AG20443 (cell line): Measurements from ENCODE around the gene ADM2.

Source experiments
- DNase-seq: peaks from one replicate; pipeline ENCODE4 v3.0.0; 2012; ENCODE audit warnings: low spot score, mixed read lengths

The ADM2 gene

DNA sequence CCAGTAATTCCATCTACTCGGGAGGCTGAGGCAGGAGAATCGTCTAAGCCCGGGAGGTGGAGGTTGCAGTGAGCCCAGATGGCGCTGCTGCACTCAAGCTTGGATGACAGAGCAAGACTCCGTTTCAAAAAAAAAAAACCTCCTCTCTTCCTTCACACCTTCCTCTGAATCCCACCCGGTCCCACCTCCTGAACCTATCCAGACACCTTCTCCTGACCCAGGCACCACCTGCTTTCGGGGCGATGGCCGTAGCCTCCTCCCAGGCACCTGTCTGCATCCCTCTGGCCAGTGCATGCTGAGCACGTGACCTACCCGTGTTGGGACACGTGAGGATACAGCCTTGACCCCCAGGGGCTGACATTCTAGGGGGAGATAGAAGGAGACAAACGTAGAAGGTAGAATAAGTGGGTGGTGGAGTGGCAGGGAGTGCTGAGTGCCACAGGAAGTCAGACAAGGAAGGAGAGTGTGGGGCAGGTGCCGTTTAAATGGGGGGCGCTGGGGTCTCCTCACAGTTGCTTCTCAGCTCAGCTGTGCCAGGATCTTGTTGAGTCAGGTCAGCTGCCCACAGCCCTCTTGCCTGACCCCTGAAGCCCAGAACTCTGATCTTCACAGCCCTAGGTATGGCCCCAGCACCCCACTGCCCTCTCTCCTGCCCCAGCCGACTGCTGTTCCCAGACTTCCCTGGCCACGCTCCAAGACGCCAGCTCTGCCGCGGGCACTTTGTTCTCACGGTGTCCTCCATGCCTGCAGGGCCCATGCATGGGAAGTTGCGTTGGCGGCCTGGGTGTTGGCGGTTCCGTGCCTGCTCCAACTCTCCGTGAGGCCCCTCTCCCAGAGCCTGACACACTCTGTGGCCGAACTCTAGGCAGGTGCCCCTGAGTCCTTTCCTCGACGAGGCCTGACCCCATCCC is 4.1 kb downstream of the ADM2 start:
- DNase-seq, result no peak

DNA sequence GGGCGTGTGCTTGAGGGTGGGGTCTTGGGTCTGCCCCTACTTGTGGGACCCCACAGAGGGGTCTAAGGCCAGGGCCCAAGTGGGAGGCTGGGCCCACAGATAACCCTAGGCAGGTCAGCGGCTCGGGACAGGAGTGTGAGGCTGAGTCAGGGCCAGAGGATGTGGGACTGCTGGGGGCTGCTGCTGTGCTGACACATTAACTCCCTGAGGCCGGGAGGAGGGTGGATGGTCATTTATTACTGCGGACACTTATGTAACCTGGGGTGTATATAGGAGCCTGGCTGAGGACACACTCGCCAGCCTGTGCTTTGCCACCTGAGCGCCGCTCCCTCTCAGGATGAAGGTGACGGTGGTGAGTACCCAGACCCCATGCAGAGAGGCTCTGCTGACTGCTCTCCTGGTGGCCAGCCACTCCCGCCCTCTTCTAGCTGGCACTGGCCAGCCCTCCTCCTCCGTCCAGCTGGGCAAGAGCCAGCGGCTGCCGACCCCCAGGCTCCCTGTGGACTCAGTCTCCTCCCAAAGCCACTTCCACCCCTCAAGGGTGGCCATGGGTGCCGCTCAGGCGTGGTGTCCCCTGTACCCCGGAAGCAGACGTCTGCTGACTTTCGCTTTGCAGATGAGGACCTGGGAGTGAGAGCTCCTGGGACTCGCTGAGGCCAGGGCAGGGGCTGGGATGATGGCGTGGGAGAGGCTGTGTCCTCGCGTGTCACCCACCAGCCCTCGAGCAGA is 5.4 kb downstream of the ADM2 start, which contains the start of gene MIOX:
Gene MIOX (plus strand): TSS at position 299 of the 729 bp plus-strand sequence. CDS start 39 bp downstream, at position 338.
- DNase-seq, result no peak

DNA sequence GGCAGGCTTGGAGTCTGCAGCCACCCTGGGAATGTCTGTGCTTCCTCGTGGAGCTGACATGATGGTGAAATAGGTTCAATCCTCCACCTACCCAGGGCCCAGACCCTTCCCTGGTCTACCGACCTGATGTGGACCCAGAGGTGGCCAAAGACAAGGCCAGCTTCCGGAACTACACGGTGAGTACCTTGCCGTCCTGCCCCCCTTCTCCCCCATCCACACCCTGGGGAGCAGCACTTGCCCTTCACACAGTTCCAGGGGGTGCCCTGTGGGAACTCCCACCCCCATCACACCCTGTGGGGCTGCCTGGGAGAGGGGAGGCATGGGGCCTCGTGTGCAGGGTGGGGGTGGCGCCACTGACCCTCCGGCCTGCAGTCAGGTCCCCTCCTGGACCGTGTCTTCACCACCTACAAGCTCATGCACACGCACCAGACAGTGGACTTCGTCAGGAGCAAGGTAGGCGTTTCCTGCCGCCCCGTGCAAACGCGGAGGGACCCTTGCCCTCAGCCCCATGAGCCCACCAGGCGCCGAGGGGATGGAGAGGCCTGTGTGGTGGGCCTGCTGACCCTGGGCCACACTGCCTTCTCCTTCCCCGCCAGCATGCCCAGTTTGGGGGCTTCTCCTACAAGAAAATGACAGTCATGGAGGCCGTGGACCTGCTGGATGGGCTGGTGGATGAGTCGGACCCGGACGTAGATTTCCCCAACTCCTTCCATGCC is 6.1 kb downstream of the ADM2 start:
- DNase-seq, result no peak

DNA sequence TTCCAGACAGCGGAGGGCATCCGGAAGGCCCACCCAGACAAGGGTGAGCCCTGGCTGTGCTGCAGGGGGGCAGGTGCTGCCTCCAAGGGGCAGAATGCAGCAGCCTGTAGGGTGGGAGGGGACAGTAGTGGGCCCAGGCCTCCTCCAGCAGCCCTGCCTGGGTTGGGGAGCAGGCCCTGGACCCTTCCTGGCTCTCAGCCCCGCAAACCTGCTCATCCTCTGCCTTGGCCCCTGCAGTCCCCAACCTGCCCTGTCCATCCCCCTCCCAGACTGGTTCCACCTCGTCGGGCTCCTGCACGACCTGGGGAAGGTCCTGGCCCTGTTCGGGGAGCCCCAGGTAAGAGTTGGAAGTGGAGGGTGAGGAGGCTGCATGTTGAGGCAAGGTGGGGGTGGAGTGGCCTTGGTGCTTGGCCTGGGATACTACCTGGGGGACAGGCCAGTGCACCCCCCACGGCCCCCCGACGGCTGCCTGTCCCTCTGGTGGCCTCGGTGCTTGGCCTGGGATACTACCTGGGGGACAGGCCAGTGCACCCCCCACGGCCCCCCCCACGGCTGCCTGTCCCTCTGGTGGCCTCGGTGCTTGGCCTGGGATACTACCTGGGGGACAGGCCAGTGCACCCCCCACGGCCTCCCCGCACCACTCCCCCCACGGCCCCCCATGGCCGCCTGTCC is 6.8 kb downstream of the ADM2 start:
- no peak for DNase-seq

DNA sequence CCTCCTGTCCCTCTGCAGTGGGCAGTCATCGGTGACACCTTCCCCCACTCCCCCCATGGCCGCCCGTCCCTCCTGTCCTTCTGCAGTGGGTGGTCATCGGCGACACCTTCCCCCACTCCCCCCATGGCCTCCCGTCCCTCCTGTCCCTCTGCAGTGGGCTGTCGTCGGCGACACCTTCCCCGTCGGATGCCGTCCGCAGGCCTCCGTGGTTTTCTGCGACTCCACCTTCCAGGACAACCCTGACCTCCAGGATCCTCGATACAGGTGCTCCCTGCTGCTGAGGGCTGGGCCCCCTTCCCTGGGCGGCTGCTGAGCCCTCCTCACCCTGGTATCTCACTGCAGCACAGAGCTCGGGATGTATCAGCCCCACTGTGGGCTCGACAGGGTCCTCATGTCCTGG is 7.5 kb downstream of the ADM2 start:
- DNase-seq, result no peak

DNA sequence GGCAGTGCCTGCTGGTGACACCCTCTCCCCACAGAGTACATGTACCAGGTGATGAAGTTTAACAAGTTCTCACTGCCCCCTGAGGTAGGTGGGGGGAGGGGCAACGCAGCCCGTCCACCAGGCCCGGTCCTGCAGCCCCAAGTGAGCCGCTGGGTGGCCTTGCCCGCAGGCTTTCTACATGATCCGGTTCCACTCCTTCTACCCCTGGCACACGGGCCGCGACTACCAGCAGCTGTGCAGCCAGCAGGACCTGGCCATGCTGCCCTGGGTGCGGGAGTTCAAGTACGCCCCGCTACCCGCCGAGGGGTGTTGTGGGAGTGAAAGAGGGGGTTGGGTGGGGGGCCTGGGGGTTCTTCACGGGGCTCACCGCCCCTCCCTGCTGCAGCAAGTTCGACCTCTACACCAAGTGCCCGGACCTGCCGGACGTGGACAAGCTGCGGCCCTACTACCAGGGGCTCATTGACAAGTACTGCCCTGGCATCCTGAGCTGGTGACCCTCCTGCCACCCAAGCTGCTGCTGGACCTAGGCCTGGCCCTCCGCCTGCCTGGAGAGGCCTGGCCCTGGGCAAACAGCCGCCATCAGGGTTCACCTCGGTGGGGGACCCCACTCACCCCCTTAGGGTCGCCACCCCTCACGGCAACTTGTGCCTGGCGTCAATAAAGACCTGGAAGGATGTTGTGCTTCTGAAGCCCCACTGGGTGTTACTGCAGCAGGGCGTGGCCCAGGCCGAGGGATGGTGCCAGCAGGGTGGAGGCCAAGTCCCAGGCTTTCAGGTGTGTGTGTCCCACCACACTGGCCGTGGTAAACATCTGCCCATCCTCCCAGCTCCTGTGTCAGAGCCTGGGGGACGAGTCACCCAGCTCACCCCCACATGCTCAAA is 8.3 kb downstream of the ADM2 start:
- no peak for DNase-seq

DNA sequence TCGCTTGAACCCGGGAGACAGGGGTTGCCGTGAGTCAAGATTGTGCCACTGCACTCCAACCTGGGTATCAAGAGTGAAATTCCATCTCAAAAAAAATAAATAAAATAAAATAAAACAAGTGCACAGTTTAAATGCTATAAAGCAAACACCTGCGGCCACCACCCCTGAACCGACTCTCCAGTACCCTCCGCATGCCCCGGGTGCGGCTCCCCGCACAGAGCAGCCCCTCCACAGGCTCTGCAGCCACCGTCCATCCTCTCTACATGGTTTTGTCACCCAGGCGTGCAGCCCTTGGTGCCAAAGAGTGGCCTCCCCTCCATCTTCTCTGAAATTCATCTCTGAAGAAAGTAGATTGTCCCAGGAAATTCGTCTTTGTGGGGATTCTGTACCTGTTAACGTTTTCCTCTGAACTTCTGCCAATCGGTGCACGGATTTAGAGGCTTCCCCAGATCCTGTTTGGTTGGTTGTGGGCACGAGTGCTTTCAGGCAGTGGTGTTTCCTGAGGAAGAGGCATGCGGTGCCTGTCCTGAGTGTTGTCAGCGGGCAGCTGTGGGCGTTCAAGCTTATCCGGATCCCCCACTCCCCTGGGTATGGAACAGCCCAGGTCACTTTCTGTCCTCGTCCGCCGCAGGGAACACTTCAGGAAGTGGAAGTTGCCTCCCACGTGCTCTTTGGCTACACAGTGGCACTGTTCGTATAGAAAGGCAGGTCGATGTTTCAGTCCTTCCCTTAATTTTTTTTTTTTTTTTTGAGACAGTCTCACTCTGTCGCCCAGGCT is 9.4 kb downstream of the ADM2 start:
- DNase-seq, result no peak

DNA sequence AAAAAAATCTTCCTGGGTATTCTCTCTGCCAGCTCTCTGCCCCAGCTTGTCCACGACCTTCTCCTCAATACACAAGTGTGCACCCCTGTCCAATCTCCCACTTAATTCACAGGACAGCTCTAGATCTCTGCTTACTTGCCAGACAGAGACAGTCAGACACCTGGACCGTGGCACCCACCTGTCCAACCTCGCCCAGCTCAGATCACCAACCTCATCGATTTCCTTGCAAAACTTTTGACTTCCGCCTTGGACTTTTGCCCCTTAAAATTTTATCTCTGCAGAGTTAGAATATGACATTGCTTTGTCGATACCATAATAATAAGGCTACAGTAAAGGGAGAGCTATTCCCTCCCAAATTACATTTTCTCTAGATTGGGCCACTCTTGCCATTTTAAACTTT is 15.8 kb downstream of the ADM2 start:
- no peak for DNase-seq

DNA sequence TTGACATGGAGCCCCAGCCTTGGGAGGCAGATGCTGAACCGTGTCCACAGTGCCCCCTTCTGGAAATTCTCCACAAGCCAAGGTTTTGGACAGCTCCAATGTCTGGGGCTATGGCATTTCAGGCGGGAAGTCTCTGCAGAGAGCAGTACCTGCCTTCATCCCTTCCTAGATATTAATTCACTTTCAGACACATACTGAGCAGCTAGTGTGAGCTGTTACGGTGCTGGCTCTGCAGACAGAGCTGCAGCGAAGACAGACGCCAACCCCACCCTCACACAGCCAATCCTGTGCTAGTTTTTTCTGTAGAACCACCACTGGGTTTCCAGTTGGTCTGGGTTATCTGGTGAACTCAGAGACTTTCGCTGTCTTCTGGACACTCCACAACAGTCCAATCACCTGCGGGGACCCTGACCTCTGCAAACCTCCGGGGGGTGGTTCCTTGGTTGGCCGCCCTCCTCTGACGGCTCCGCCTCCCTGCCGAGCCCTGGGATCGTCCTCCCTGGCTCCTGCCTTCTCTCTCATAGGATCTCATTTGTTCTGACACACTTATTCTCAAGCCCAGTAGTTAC is 17.1 kb downstream of the ADM2 start:
- peak; percentile 74 for DNase-seq

DNA sequence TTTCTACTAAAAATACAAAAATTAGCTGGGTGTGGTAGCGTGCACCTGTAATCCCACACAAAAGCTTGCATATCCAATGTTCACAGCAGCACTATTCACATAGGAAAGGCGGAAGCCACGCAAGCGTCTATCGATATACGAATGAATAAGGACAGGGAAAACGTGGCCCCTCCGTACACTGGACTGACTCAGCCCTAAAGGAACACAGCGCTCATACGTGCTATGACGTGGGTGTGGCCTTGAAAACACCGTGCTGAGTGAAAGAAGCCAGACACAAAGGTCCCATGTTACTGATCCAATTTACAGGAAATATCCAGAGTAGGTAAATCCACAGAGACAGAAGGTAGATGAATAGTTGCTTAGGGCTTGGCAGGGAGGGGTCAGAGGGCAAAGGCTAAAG is 19.1 kb downstream of the ADM2 start:
- no peak for DNase-seq

DNA sequence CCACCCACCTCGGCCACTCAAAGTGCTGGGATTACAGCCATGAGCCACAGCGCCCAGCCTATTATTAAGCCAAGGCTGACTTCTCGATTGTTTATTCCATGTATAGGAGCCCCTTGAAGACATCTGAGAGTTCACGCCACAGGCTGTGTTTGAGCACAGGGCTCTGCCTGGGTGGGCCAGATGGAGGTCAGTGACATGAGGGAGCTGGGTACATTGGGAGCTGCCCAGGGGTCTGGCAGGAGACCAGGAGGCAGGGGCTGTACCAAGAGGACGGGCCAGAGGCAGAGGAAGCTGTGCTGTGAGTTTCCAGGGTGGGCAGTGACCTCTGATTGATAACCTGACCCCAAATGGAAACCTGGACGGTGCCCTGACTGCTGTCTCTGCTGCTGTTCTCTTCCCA is 20.8 kb downstream of the ADM2 start:
- DNase-seq, result no peak

DNA sequence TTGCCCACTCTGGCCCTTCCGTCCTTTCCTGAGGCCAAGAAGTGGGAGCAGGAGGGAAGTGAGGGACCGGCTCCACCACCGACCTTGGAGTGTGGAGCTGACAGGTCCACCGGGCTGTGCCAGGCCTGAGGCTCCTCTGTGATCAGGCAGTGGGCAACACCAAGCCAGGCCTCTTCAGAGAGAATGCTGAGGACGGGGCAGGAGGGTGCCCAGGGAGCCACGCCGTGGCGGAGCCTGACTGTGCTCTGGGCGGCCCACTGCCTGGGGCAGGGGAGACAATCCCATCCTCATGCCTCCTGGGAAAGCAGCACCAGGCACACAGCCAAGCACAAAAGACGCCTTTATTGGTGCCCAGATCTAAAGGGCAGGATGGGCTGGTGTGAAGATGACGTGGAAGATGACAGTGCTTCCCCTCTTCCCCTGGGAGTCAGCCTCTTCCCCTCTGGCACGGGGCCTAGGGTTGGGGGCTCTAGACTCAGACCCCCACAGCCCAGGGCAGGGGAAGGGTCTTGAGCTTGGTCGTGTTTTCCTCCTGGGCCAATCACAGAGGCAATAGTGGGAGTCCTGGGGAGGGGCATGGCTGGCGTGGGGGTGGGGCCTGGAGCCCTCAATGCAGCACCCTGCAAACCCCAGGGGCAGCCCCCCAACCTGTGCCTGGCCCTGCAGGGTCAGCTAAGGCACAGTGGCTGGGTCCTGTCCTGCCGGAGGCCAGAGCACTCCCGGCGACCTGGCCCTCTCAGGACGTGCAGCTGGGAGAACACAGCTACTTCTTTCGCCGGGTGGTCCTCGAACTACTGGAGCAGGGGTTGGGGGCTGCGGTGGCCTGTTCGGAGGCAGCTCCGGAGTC is 21.5 kb downstream of the ADM2 start:
- DNase-seq, result no peak

DNA sequence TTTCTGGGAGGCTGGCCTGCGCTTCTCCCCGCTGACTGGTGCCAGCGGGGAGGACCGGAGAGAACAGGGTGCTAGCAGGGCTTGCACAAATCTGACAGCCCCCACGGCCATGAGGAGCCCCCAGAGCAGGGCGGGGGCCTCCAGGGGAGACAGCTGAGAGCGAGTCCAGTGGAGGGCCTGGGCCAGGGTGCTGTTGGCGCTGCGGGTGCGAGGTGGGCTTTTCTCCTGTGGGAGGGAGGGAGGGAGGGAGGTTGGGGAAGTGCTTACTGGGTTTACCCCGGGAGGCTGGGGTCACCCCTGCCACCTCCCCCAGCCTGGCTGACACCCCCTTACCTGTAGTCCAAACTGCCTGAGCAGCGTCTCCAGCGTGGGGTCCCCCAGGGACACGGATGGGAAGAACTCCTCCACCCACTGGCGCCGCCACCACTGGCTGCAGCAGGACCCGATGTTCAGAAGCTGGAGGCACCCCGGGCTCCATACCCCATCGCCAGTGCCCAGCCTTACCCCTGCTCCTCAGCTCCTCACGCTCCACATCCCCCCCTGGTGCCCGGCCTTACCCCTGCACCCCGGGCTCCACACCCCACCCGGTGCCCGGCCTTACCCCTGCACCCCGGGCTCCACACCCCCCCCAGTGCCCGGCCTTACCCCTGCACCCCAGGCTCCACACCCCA is 22.3 kb downstream of the ADM2 start:
- no peak for DNase-seq

DNA sequence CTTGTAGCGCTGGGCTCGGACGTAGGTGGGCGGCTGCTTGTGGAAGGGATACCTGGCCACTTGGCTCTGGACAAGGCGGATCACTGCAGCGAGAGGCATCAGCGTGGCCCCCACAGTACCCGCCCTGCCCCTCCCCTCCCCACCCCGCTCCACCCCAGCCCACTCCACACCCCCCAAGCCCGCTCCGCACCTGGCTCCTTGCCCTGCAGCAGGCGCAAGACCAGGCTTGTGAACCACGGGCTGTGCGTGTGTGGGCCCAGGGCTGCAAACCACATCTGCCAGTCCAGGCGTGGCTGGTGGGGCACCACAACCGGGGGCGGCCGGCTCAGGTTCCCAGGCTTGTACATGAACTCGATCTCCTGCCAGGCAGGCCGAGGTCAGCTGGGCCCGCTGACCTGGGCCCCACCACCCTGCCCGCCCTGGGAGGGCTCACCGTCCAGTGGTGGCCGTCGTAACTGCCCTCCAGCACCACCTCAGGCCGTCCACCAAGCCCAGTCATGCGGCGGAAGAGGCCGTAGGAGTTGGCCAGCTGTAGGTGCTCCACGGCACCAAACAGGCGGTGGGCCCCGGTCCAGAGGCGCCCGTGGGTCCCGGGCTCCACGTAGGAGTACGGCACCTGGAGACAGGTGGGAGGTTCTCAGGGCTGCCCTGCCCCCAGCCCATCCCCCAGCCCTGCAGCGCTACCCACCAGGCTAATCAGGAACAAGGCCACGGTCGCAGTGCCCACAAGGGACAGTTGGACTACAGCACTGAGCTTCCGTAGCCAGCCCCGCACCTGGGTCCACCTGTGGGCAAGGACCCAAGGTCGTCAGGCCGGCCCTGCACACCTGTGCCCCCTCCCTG is 23.2 kb downstream of the ADM2 start:
- DNase-seq, result no peak

DNA sequence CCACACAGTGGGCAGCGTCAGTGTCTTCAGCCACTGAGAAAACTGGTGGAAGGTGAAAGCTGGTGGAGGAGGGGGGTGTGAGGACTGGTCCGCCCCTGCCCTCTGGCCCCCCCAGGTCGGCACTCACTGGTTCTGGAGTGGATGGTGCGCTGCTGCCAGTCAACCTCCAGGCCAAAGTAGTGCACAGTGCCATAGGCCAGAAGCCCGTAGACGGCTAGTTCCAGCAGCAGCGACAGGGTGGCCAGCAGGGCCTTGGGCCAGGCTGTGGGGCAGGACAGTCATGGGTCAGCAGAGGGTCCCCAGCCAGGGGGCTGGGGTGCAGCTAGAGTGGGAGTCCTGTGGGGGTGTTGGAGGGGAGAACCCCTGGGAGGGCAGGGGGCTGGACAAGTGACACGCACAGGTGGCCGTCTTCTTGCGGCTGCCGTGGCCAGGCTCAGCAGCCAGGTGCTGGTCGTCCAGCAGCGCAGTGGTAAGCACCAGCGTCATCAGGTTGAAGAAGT is 24.0 kb downstream of the ADM2 start:
- no peak for DNase-seq

DNA sequence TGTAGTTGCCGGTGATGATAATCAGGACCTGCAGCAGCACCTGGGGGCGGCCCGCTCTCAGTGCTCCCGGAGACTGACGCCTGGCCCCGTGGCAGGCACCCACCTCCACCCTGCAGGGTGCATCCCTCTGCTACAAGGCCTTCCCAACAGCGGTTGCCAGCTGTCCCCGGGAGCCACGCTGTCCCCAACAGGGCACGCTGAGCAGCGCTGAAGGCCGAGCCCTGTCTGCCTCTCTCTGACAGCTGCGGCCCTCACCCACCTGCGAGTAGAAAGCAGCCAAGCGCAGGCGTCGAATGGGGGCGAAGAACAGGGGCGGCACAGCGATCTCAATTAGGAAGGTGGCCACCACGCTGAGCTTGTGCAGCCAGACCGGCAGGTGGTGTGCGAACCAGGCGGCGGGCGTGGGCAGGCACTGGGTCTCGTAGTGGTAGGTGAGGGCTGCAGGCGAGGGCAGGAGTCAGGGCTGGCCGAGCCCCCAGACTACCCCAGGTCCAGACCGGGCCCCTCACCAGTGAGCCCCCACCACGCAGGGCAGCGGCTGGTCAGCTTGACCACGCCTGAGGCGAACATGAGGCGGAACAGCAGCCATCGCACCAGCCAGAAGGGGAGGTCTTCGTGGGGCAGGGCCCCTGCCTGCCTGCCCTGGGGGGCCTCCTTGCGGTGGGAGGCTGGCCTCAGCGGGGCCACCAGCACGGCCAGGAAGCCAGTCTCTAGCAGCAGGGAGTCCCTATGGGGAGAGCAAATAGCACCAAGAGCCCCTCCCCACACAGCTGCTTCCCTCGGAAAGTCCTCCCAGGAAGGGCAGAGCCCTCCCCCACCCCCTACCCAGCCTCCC is 24.6 kb downstream of the ADM2 start:
- DNase-seq, result no peak
